Astrocyte (in vitro differentiated cells and primary cell): ENCODE results near the gene UNC50.
"Not testable (repeated sequence)": the region's sequence is repeated elsewhere in the genome, so short reads cannot be mapped to it uniquely, and the experiment has no call there.

Experiments
- EZH2 ChIP-seq: IDR thresholded peaks from 2 replicates; pipeline ENCODE4 v1.6.1; 2012; ENCODE audit warnings: mild to moderate bottlenecking, low read length, inconsistent platforms; ENCODE audit not compliant: insufficient read depth
- TF ChIP-seq, protein P1 (sequence below): IDR thresholded peaks from 2 replicates; pipeline ENCODE4 v1.5.1; 2011; ENCODE audit warnings: low read depth, mild to moderate bottlenecking, inconsistent platforms, low read length, moderate library complexity; ENCODE audit not compliant: insufficient read depth

DNA sequence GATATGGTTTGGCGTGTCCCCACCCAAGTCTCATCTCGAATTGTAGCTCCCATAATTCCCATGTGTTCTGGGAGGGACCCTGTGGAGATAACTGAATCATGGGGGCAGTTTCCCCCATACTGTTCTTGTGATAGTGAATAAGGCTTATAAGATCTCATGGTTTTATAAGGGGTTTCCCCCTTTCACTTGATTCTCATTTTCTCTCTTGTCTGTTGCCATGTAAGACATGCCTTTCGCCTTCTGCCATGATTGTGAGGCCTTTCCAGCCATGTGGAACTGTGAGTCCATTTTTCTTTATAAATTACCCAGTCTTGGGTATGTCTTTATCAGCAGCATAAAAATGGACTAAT is 51.1 kb downstream of the UNC50 start:
- TF ChIP-seq, protein P1, sequence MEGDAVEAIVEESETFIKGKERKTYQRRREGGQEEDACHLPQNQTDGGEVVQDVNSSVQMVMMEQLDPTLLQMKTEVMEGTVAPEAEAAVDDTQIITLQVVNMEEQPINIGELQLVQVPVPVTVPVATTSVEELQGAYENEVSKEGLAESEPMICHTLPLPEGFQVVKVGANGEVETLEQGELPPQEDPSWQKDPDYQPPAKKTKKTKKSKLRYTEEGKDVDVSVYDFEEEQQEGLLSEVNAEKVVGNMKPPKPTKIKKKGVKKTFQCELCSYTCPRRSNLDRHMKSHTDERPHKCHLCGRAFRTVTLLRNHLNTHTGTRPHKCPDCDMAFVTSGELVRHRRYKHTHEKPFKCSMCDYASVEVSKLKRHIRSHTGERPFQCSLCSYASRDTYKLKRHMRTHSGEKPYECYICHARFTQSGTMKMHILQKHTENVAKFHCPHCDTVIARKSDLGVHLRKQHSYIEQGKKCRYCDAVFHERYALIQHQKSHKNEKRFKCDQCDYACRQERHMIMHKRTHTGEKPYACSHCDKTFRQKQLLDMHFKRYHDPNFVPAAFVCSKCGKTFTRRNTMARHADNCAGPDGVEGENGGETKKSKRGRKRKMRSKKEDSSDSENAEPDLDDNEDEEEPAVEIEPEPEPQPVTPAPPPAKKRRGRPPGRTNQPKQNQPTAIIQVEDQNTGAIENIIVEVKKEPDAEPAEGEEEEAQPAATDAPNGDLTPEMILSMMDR = not testable (repeated sequence)
- not testable (repeated sequence) for TF ChIP-seq EZH2
